Left ventricle myocardium inferior (tissue), 1 donor: ENCODE measurements around the gene MAST4. TPM values are rescaled to one million over a fixed set of nuclear protein-coding genes. Genes with fewer than 3 reads are reported as not detected.
A peak's percentile ranks its signal among the peaks of the same experiment; 100 is the strongest.

Experiments used
- DNase-seq: peaks from one replicate; pipeline ENCODE4 v3.0.0-alpha.2; 2020
- H3K27ac ChIP-seq: fragments of 200-600 bp; replicated peaks from 2 replicates; pipeline ENCODE4 v1.8.0; 2021
- H3K27me3 ChIP-seq: fragments of 200-600 bp; 2 replicates; pipeline ENCODE4 v1.8.0; 2021; ENCODE audit warnings: low read depth
- H3K36me3 ChIP-seq: fragments of 200-600 bp; 2 replicates; pipeline ENCODE4 v1.8.0; 2021
- H3K4me1 ChIP-seq: fragments of 200-600 bp; 2 replicates; pipeline ENCODE4 v1.8.0; 2021
- H3K4me3 ChIP-seq: fragments of 200-600 bp; 2 replicates; pipeline ENCODE4 v1.8.0; 2021; ENCODE audit warnings: mild to moderate bottlenecking, moderate library complexity
- H3K9me3 ChIP-seq: fragments of 200-600 bp; replicated peaks from 2 replicates; pipeline ENCODE4 v1.8.0; 2021
- CTCF ChIP-seq: fragments of 200-600 bp; IDR thresholded peaks from 2 replicates; pipeline ENCODE4 v1.8.0; 2021; ENCODE audit warnings: antibody characterized with exemption, mild to moderate bottlenecking, borderline replicate concordance
- intact Hi-C: fragments of 100-400 bp; cut with micrococcal nuclease; formaldehyde crosslinking; loops from one replicate; pipeline ENCODE4 v1.11.0; 2022
- total RNA-seq: library from RNA; stranded (reverse); fragmentation: NEBNext Ultra II Directional; extraction: Animal tissue kit (Norgen Biotek cat#: 25700); gene quantifications from one replicate; pipeline ENCODE4 v1.2.1, GENCODE V29; 2021
- donor health status: DM: no; HTN: yes; CAD: no; lungs with severe emphysema.

MAST4 gene
- total RNA-seq, 1 donor from 2014 or later = 55.7 TPM

DNA sequence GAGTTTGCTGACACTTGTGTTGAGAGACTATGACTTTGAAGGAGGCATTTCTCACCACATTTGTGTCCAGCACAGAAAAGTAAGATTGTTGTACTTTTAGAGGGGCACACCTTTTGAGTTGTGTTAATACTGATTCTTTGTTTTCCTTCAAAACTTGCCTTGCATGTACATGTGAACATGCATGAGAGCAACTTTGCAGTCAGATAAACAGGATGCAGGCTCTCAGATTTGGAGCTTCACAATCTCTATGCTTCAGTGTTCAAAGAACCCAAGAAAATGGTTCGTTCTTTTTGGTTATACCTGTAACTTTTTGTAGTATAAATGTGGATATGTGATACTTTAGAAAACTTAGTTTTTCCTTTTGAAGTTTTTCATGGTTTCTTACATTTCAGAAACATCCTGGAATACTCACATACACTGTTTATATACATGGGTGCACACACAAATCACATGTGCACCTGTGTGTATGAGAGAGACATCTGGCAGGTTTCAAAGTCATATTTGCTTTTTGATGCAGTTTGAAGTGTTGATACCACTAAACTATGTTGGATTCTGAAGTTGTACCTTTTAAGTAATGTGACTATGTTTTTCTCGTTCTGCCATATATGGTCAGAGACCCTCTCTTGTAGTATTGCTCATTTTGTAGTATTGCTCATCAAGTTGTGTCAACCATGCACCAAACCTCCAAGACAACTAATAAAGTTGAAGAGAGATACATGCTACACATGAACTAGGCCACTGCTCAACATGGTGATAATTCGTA, 409.7 kb downstream of the MAST4 start:
- H3K9me3 ChIP-seq = no peaks in the 10 kb centered on the region
- no peak for TF ChIP-seq CTCF
- no peak for DNase-seq
- H3K4me1 ChIP-seq = peaks cover 96% of the 10 kb centered on the region
- no peaks in the 10 kb centered on the region for H3K36me3 ChIP-seq
- H3K27me3 ChIP-seq = no peaks in the 10 kb centered on the region
- H3K27ac ChIP-seq = peak overlapping the region; percentile 95
- H3K4me3 ChIP-seq = peak overlapping the region; percentile 77
- intact Hi-C loops = no loop called here

DNA sequence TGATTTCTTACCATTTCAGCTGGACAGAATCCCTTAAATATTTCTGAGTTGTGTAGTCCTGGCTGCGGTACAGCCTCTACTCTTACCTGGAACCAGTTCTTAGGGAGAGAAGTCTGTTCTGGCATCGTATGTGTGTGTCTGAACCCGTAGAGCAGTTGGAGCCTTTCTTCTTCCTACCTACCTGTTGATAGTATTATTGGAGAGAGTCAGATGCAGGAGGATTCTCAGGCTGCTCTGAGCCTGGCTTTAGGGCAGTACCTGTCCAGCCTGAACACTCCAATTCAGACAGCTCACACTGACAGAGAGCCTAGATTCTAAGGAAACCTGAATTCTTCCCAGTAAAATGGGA, 410.3 kb downstream of the MAST4 start:
- intact Hi-C loops = no loop called here
- no peaks in the 10 kb centered on the region for H3K9me3 ChIP-seq
- H3K4me3 ChIP-seq = peak overlapping the region; percentile 77
- no peaks in the 10 kb centered on the region for H3K27me3 ChIP-seq
- TF ChIP-seq CTCF = no peak
- no peaks in the 10 kb centered on the region for H3K36me3 ChIP-seq
- DNase-seq = no peak
- peak overlapping the region; percentile 95 for H3K27ac ChIP-seq
- H3K4me1 ChIP-seq = peaks cover 96% of the 10 kb centered on the region

GRCh38 chr5:67009028-67009427, 412.8 kb downstream of the MAST4 start:
- peaks cover 98% of the 10 kb centered on the region for H3K4me1 ChIP-seq
- intact Hi-C loops = no loop called here
- no peak overlapping the region for H3K27ac ChIP-seq
- no peaks in the 10 kb centered on the region for H3K27me3 ChIP-seq
- TF ChIP-seq CTCF = no peak
- no peak for DNase-seq
- no peaks in the 10 kb centered on the region for H3K9me3 ChIP-seq
- no peak overlapping the region for H3K4me3 ChIP-seq
- no peaks in the 10 kb centered on the region for H3K36me3 ChIP-seq

DNA sequence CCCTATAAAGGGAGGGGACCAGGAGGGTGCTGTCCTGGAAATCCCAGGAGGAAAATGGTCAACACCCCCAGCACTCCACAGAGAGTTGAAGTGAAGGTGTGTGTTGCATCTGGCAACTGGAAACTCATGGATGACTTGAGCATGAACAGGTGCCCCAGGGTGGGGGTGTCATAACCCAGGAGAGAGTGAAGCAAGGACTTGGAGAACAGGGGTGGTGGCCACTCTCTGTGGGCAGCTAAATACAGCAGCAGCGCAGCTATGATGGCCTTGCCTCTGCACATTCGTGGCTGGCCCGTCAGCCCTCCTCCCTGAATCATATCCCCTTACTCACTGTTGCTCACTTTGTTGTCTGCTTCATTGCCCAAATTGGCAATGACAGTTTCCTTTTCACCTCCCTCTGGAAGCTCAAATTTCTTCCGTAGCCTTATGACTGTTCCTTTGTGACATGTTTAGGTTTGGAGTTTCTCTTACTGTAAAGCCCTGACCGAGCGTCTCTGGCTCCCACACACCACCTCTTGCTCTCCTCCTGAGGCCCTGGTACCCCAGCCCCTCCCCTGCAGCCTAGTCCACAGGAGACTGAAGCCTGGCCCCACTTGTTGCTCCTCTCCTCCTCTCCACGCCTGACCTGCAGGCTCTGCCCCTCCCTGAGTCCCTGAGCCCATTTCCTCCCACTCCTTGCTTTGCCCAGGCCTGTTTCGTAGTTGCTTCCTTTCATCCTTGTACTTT, 414.7 kb downstream of the MAST4 start:
- no peaks in the 10 kb centered on the region for H3K9me3 ChIP-seq
- H3K27ac ChIP-seq = peak overlapping the region; percentile 73
- DNase-seq = no peak
- no peak for TF ChIP-seq CTCF
- no peaks in the 10 kb centered on the region for H3K27me3 ChIP-seq
- intact Hi-C loops = loop anchor here (10.0 kb wide), 1 partner anchor 54 kb away; no protein-coding TSS in a partner anchor
- peaks cover 99% of the 10 kb centered on the region for H3K4me1 ChIP-seq
- peak overlapping the region; percentile 21 for H3K4me3 ChIP-seq
- no peaks in the 10 kb centered on the region for H3K36me3 ChIP-seq

DNA sequence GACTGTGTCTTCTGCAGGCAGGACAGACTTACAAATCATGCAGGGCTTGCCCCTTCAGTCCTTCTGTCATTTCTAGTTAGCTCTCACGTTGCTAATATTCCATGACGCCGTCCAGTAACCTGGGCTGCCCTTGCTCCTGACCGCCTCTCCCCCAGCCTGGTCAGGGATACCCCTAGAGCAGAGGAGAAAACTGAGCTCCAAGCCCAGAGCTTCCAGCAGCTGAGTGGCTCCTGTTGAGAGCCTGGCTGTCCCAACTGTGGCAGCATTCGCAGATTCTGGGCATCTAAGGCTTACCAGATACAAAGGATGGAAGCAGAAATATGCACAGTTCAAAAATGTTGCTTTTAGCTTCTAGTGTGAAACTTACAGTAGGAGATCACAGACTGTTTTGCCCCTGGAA, 415.2 kb downstream of the MAST4 start:
- Histone ChIP-seq H3K27me3 (no peaks in the 10 kb centered on the region), H3K4me3 (peak overlapping the region; percentile 21), H3K9me3 (no peaks in the 10 kb centered on the region), H3K4me1 (peaks cover 99% of the 10 kb centered on the region), H3K36me3 (no peaks in the 10 kb centered on the region), H3K27ac (peak overlapping the region; percentile 73)
- no peak for TF ChIP-seq CTCF
- DNase-seq = no peak
- intact Hi-C loops = loop anchor here (10.0 kb wide), 1 partner anchor 53 kb away; no protein-coding TSS in a partner anchor
